Cardiac muscle cell (in vitro differentiated cells and primary cell): Measurements from ENCODE around the gene DPP8. TPM values are rescaled to one million over a fixed set of nuclear protein-coding genes. Genes with fewer than 3 reads are reported as not detected.

Experiments
- DNase-seq, 2 donors: peaks; one replicate each; pipeline versions ENCODE4 v3.0.0 to v3.0.0-alpha.2; 2010 to 2017; ENCODE audit warnings: low read depth in 1 of 2, low spot score in 1 of 2
- H3K27ac ChIP-seq: fragments of 200-600 bp; sonication (generic); 2 replicates; pipeline ENCODE4 v1.5.1; 2016
- H3K27me3 ChIP-seq: fragments of 200-600 bp; sonication (generic); 2 replicates; pipeline ENCODE4 v1.6.0; 2016; ENCODE audit warnings: control low read depth
- H3K36me3 ChIP-seq: fragments of 200-600 bp; sonication (generic); 2 replicates; pipeline ENCODE4 v1.5.1; 2016; ENCODE audit warnings: control low read depth
- H3K4me1 ChIP-seq: fragments of 200-600 bp; sonication (generic); 2 replicates; pipeline ENCODE4 v1.8.1; 2017; ENCODE audit warnings: low read depth, mild to moderate bottlenecking, mixed run types
- H3K4me3 ChIP-seq: fragments of 200-600 bp; sonication (generic); 2 replicates; pipeline ENCODE4 v1.5.1; 2016; ENCODE audit warnings: mild to moderate bottlenecking
- H3K9me3 ChIP-seq: fragments of 200-600 bp; sonication (generic); 2 replicates; pipeline ENCODE4 v1.5.1; 2017; ENCODE audit warnings: low read depth, mild to moderate bottlenecking, control low read depth
- CTCF ChIP-seq: IDR thresholded peaks from 2 replicates; pipeline ENCODE4 v1.5.1; 2012; ENCODE audit warnings: low read depth, mild to moderate bottlenecking, low read length
- polyA plus RNA-seq: library from polyadenylated mRNA; unstranded; fragments of >200 nt; fragmentation: Nextera tagmentation; extraction: Ambion mirVana; gene quantifications from 2 replicates; pipeline ENCODE4 v1.2.1, GENCODE V29; 2016
- total RNA-seq: library from RNA; depleted of rRNA; stranded (reverse); fragments of >200 nt; gene quantifications from 2 replicates; pipeline ENCODE4 v1.2.3, GENCODE V29; 2016

DPP8 gene
- total and polyA plus RNA-seq, 2 experiments from 2014 or later = 21.4 to 23.2 TPM

GRCh38 chr15:65424683-65425082 lies 92.8 kb downstream of the DPP8 start:
- H3K9me3 ChIP-seq = no peaks in the 10 kb centered on the region
- H3K36me3 ChIP-seq = no peaks in the 10 kb centered on the region
- H3K27me3 ChIP-seq = peaks cover 10% of the 10 kb centered on the region
- no peak overlapping the region for H3K27ac ChIP-seq
- no peak for DNase-seq
- peaks cover 6% of the 10 kb centered on the region for H3K4me1 ChIP-seq
- H3K4me3 ChIP-seq = no peak overlapping the region
- no peak for TF ChIP-seq CTCF

- Histone ChIP-seq H3K36me3 (no peaks in the 10 kb centered on the region), H3K27ac (no peak overlapping the region), H3K4me1 (peaks cover 6% of the 10 kb centered on the region), H3K4me3 (no peak overlapping the region), H3K27me3 (peaks cover 10% of the 10 kb centered on the region), H3K9me3 (no peaks in the 10 kb centered on the region)
- DNase-seq = no peak
- no peak for TF ChIP-seq CTCF
These were observed 93.4 kb downstream of the DPP8 start for GRCh38 chr15:65423976-65424679.

DNA sequence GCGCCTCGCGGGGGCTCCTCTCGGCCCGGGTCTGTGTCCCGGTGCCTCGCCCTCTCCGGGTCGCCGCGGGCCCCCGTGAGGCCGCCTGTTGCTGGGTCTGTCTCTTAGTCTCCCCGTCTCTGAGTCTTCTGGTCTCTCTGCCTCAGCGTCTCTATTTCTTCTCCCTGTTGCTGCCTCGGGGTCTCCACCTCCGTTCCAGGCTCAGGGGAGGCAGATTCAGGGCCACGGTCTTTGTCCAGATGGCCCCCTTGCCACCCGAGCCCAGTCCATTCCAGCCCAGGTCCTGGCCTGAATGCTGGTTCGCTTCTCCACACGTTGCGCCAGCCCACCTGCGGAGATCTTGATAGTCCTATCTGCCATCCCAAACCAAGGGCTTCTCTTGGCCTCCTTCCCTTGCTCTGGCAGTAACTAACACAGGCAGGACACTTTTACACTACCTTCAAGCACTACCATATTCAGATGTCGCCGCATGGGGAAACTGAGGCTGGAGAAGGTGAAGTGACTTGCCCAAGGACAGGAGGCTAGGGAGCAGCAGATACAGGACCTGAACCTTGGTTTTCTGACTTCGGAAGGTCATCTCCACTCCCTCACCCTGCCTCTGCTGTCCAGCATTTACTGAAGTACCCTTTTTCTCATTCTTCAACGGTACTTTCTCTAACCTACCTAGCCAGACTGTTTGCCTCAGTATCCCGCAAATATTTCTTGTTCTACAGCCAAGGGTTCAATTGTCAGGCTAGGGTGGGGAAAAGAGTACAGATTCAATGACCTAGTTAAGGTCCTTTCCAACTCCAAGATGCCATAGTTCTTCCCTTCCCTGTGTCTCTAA lies 94.1 kb downstream of the DPP8 start:
- Histone ChIP-seq H3K4me1 (peaks cover 12% of the 10 kb centered on the region), H3K27me3 (peaks cover 10% of the 10 kb centered on the region), H3K9me3 (no peaks in the 10 kb centered on the region), H3K4me3 (peak overlapping the region; percentile 25), H3K36me3 (no peaks in the 10 kb centered on the region), H3K27ac (no peak overlapping the region)
- no peak for TF ChIP-seq CTCF
- no peak for DNase-seq

DNA sequence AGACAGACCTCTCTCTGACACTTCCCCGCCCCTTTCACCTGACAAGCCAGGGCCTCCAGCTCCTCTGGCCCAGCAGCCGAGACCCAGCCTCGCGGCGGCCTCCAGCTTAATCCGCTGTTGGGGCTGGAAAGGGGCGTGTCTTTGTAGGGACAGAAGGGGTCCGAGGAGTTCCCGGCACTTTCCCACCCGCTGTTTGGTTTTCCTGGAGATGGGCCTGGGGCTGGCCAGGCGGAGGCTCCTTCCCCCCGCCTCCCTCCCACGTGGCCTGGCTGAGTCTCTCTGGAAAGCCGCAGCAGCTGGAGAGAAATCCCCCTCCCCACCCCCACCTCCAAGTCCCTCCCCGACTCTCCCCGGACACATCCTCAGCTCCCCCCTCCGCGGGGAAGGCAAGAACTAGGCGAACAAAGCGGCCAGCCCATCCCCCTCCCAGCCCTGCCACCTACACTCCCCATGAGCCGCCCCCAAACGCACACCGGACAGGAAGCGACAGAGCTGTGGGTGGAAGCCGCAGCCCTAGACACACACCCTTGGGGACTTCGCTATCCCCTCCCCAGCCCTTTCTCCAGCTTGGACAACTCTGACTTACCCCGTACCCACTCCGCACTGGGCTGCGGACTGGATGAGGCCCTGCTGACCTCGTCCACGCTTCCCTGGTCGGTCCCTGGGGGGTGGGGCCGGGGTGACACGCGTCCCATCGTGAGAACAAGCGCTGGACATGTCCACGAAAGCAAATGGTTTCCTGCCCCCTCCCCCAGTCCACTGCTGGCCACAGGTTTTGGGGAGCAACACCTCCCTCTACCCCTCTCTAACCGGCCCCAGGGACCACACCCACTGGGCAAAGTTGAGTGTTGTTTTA lies 95.9 kb downstream of the DPP8 start:
- Histone ChIP-seq H3K27ac (no peak overlapping the region), H3K4me3 (peak overlapping the region; percentile 71), H3K27me3 (peaks cover 10% of the 10 kb centered on the region), H3K36me3 (no peaks in the 10 kb centered on the region), H3K9me3 (no peaks in the 10 kb centered on the region), H3K4me1 (peaks cover 20% of the 10 kb centered on the region)
- DNase-seq = peak; percentile 52 to 69
- no peak for TF ChIP-seq CTCF

DNA sequence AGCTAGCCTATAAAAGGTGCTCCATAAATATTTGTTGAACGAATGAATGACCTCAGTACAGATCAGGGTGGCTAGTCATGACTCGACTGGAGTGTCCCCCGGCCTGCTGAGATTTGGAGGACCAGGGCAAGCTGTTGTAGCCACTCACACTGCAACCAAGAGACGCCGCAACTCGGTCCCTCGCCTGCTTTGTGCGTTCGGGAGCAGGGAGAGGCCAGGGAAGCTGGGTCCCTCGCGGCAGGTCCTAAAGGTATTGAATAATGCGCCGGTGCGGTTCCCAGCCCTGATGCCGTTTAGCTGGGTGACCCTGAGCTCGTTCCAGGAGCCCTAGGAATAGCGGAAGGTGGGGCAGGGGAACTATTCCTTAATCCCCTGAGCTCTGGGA lies 96.5 kb downstream of the DPP8 start:
- peak overlapping the region; percentile 71 for H3K4me3 ChIP-seq
- peaks cover 10% of the 10 kb centered on the region for H3K27me3 ChIP-seq
- no peak for DNase-seq
- H3K27ac ChIP-seq = no peak overlapping the region
- H3K36me3 ChIP-seq = no peaks in the 10 kb centered on the region
- H3K9me3 ChIP-seq = no peaks in the 10 kb centered on the region
- no peak for TF ChIP-seq CTCF
- peaks cover 20% of the 10 kb centered on the region for H3K4me1 ChIP-seq
